HG02870 (cell line): ENCODE data around the gene TGFBR2.

Source experiments
- ATAC-seq: cut with Tn5 transposase; IDR thresholded peaks from one replicate; pipeline ENCODE4 v1.9.1; 2021; ENCODE audit warnings: mild to moderate bottlenecking, moderate library complexity; ENCODE audit not compliant: unreplicated experiment

The TGFBR2 gene

GRCh38 chr3:30688776-30689641 lies 82.6 kb downstream of the TGFBR2 start:
- no peak for ATAC-seq

GRCh38 chr3:30690199-30690598 lies 83.8 kb downstream of the TGFBR2 start:
- no peak for ATAC-seq

- ATAC-seq, result no peak
Measured at GRCh38 chr3:30691249-30691880, 85.0 kb downstream of the TGFBR2 start.

GRCh38 chr3:30691944-30692343 lies 85.5 kb downstream of the TGFBR2 start:
- ATAC-seq, result no peak

- no peak for ATAC-seq
Measured at GRCh38 chr3:30692498-30693130, 86.2 kb downstream of the TGFBR2 start.

GRCh38 chr3:30693470-30694120 lies 87.2 kb downstream of the TGFBR2 start:
- ATAC-seq, result peak; percentile 94

- no peak for ATAC-seq
Measured at GRCh38 chr3:30694148-30694547, 87.7 kb downstream of the TGFBR2 start.

- no peak for ATAC-seq
Measured at GRCh38 chr3:30694668-30695067, 88.3 kb downstream of the TGFBR2 start.

- no peak for ATAC-seq
Measured at GRCh38 chr3:30695302-30696061, 89.1 kb downstream of the TGFBR2 start.

- no peak for ATAC-seq
Measured at GRCh38 chr3:30696403-30696819, 90.0 kb downstream of the TGFBR2 start.

GRCh38 chr3:30696896-30697295 lies 90.5 kb downstream of the TGFBR2 start:
- no peak for ATAC-seq

- no peak for ATAC-seq
Measured at GRCh38 chr3:30698549-30698948, 92.1 kb downstream of the TGFBR2 start.

- ATAC-seq, result no peak
Measured at GRCh38 chr3:30699927-30700326, 93.5 kb downstream of the TGFBR2 start.

- no peak for ATAC-seq
Measured at GRCh38 chr3:30700702-30701321, 94.4 kb downstream of the TGFBR2 start.

- ATAC-seq, result no peak
Measured at GRCh38 chr3:30702038-30702827, 95.8 kb downstream of the TGFBR2 start.

GRCh38 chr3:30702828-30703397 lies 96.5 kb downstream of the TGFBR2 start:
- no peak for ATAC-seq

GRCh38 chr3:30704931-30705890 lies 98.8 kb downstream of the TGFBR2 start:
- no peak for ATAC-seq

- no peak for ATAC-seq
Measured at GRCh38 chr3:30707825-30708224, 101.4 kb downstream of the TGFBR2 start.
